HG03196 (cell line): ENCODE results near the gene SPCS3.
"Not testable (repeated sequence)": the region's sequence is repeated elsewhere in the genome, so short reads cannot be mapped to it uniquely, and the experiment has no call there.

Source experiments
- ATAC-seq: cut with Tn5 transposase; IDR thresholded peaks from one replicate; pipeline ENCODE4 v1.9.1; 2021; ENCODE audit not compliant: unreplicated experiment

SPCS3 gene

GRCh38 chr4:176319704-176320339, at the start of gene SPCS3:
SPCS3 (plus strand) TSS chr4:176319966; CDS start chr4:176320077, 111 bp downstream.
- peak; percentile 96 for ATAC-seq

- no peak for ATAC-seq
Measured at GRCh38 chr4:176270669-176271068, 49.1 kb upstream of the SPCS3 start.

- no peak for ATAC-seq
Measured at GRCh38 chr4:176271749-176272148, 48.0 kb upstream of the SPCS3 start.

- no peak for ATAC-seq
Measured at GRCh38 chr4:176272799-176273198, 47.0 kb upstream of the SPCS3 start.

- ATAC-seq: no peak
Measured at GRCh38 chr4:176273736-176274135, 46.0 kb upstream of the SPCS3 start.

GRCh38 chr4:176274441-176274840, 45.3 kb upstream of the SPCS3 start:
- ATAC-seq: no peak

GRCh38 chr4:176276710-176277109, 43.1 kb upstream of the SPCS3 start:
- no peak for ATAC-seq

GRCh38 chr4:176277162-176277904, 42.4 kb upstream of the SPCS3 start:
- ATAC-seq: peak; percentile 74

- not testable (repeated sequence) for ATAC-seq
Measured at GRCh38 chr4:176279560-176279959, 40.2 kb upstream of the SPCS3 start.

- ATAC-seq: no peak
Measured at GRCh38 chr4:176286728-176287127, 33.0 kb upstream of the SPCS3 start.

GRCh38 chr4:176287546-176287945, 32.2 kb upstream of the SPCS3 start:
- ATAC-seq: no peak

GRCh38 chr4:176288020-176288419, 31.7 kb upstream of the SPCS3 start:
- no peak for ATAC-seq

- ATAC-seq: no peak
Measured at GRCh38 chr4:176289561-176289960, 30.2 kb upstream of the SPCS3 start.

- ATAC-seq: no peak
Measured at GRCh38 chr4:176290520-176290919, 29.2 kb upstream of the SPCS3 start.

- no peak for ATAC-seq
Measured at GRCh38 chr4:176291748-176292147, 28.0 kb upstream of the SPCS3 start.

- no peak for ATAC-seq
Measured at GRCh38 chr4:176292920-176293319, 26.8 kb upstream of the SPCS3 start.

- ATAC-seq: no peak
Measured at GRCh38 chr4:176293660-176294059, 26.1 kb upstream of the SPCS3 start.

GRCh38 chr4:176295907-176296306, 23.9 kb upstream of the SPCS3 start:
- ATAC-seq: not testable (repeated sequence)

- ATAC-seq: no peak
Measured at GRCh38 chr4:176298664-176299063, 21.1 kb upstream of the SPCS3 start.

- ATAC-seq: no peak
Measured at GRCh38 chr4:176300036-176300435, 19.7 kb upstream of the SPCS3 start.

GRCh38 chr4:176300565-176300964, 19.2 kb upstream of the SPCS3 start:
- no peak for ATAC-seq
